CD4-positive, CD25-positive, alpha-beta regulatory T cell (primary cell): ENCODE results near the gene CD28. TPM values are rescaled to one million over a fixed set of nuclear protein-coding genes. Genes with fewer than 3 reads are reported as not detected.

Experiments used
- ATAC-seq, 2 donors: fragments of 150-1000 bp; cut with Tn5 transposase; one replicate each; pipeline ENCODE4 v1.10.0; 2021; ENCODE audit warnings: low read depth in 2 of 2, moderate number of reproducible peaks in 2 of 2, moderate library complexity in 1 of 2
- DNase-seq, 3 donors: peaks; one replicate each; pipeline versions ENCODE4 v3.0.0 to v3.0.0-alpha.2; 2012 to 2022; ENCODE audit warnings: mixed read lengths in 1 of 3
- H3K27ac ChIP-seq: one replicate; pipeline ENCODE4 v1.7.0; 2013; ENCODE audit warnings: mild to moderate bottlenecking, low read length; ENCODE audit not compliant: insufficient read depth, poor library complexity, severe bottlenecking
- H3K27me3 ChIP-seq: one replicate; pipeline ENCODE4 v1.7.0; 2013; ENCODE audit warnings: low read length; ENCODE audit not compliant: control insufficient read depth, insufficient read depth
- H3K36me3 ChIP-seq: one replicate; pipeline ENCODE4 v1.7.0; 2013; ENCODE audit warnings: mild to moderate bottlenecking, low read length, moderate library complexity; ENCODE audit not compliant: control insufficient read depth, insufficient read depth
- H3K4me1 ChIP-seq: 2 replicates; pipeline ENCODE4 v1.7.0; 2013; ENCODE audit warnings: mild to moderate bottlenecking, low read length; ENCODE audit not compliant: insufficient read depth, control insufficient read depth, poor library complexity, severe bottlenecking
- H3K4me3 ChIP-seq: one replicate; pipeline ENCODE4 v1.7.0; 2013; ENCODE audit warnings: low read depth, mild to moderate bottlenecking, low read length, moderate library complexity
- H3K9me3 ChIP-seq, 2 experiments: 1 replicate in 1 of 2; 2 replicates in 1 of 2; pipeline ENCODE4 v1.7.0; 2013; ENCODE audit warnings: low read length in 2 of 2, mild to moderate bottlenecking in 1 of 2, moderate library complexity in 1 of 2; ENCODE audit not compliant: control insufficient read depth in 2 of 2
- H3K27ac Mint-ChIP-seq, 3 donors: one replicate each; pipeline ENCODE4 v1.8.0; 2020 to 2022; ENCODE audit warnings: mild to moderate bottlenecking in 3 of 3, mixed read lengths in 3 of 3, moderate library complexity in 2 of 3
- H3K27me3 Mint-ChIP-seq: one replicate; pipeline ENCODE4 v1.8.0; 2022; ENCODE audit warnings: mild to moderate bottlenecking, mixed read lengths
- H3K36me3 Mint-ChIP-seq: one replicate; pipeline ENCODE4 v1.8.0; 2020; ENCODE audit warnings: mixed read lengths
- H3K4me1 Mint-ChIP-seq, 4 donors: one replicate each; pipeline ENCODE4 v1.8.0; 2020 to 2022; ENCODE audit warnings: mixed read lengths in 4 of 4, mild to moderate bottlenecking in 1 of 4
- H3K4me3 Mint-ChIP-seq, 4 donors: one replicate each; pipeline ENCODE4 v1.8.0; 2020 to 2022; ENCODE audit warnings: mild to moderate bottlenecking in 4 of 4, mixed read lengths in 4 of 4, moderate library complexity in 3 of 4
- H3K9me3 Mint-ChIP-seq, 7 donors: one replicate each; pipeline ENCODE4 v1.8.0; 2020 to 2022; ENCODE audit warnings: mixed read lengths in 7 of 7, mild to moderate bottlenecking in 3 of 7, moderate library complexity in 2 of 7
- polyA plus RNA-seq, 4 donors: library from polyadenylated mRNA; unstranded; fragments of 300-500 nt; fragmentation: Illumina TruSeq; gene quantifications; one replicate each; pipeline ENCODE4 v1.2.3, GENCODE V29; 2021
- total RNA-seq: library from RNA; stranded (reverse); gene quantifications from one replicate; pipeline ENCODE4 v1.2.3, GENCODE V29; 2022

CD28 gene
- total and polyA plus RNA-seq, 5 donors from 2014 or later = 92.6 to 235 (median 143) TPM

- no peaks in the 10 kb centered on the region for H3K36me3 Mint-ChIP-seq
- no peak overlapping the region for H3K4me3 Mint-ChIP-seq
- Histone ChIP-seq H3K27ac (no peak overlapping the region), H3K9me3 (no peaks in the 10 kb centered on the region), H3K4me1 (peaks cover 2% of the 10 kb centered on the region), H3K4me3 (no peak overlapping the region), H3K27me3 (no peaks in the 10 kb centered on the region), H3K36me3 (no peaks in the 10 kb centered on the region)
- H3K27me3 Mint-ChIP-seq = no peaks in the 10 kb centered on the region
- H3K9me3 Mint-ChIP-seq = peaks cover 0 to 1% (median 0%) of the 10 kb centered on the region in 7 donors
- peaks cover 0 to 10% (median 8%) of the 10 kb centered on the region in 4 donors for H3K4me1 Mint-ChIP-seq
- no peak overlapping the region for H3K27ac Mint-ChIP-seq
- ATAC-seq (no peak), DNase-seq (no peak)
Observed at GRCh38 chr2:203687165-203687564, 19.3 kb upstream of the CD28 start.

GRCh38 chr2:203688798-203689197 is 17.6 kb upstream of the CD28 start:
- ATAC-seq (no peak), DNase-seq (no peak)
- Histone ChIP-seq H3K27ac (no peak overlapping the region), H3K4me3 (no peak overlapping the region), H3K4me1 (no peaks in the 10 kb centered on the region), H3K36me3 (no peaks in the 10 kb centered on the region), H3K9me3 (no peaks in the 10 kb centered on the region), H3K27me3 (no peaks in the 10 kb centered on the region)
- Mint-ChIP-seq H3K27ac (peak overlapping the region in 1 of 3 donors; percentile 19), H3K9me3 (peaks cover 0 to 1% (median 0%) of the 10 kb centered on the region in 7 donors), H3K4me1 (peaks cover 8 to 14% (median 10%) of the 10 kb centered on the region in 4 donors), H3K4me3 (no peak overlapping the region), H3K27me3 (no peaks in the 10 kb centered on the region), H3K36me3 (no peaks in the 10 kb centered on the region)

- Histone ChIP-seq H3K27ac (no peak overlapping the region), H3K36me3 (no peaks in the 10 kb centered on the region), H3K4me3 (no peak overlapping the region), H3K4me1 (no peaks in the 10 kb centered on the region), H3K27me3 (no peaks in the 10 kb centered on the region), H3K9me3 (no peaks in the 10 kb centered on the region)
- ATAC-seq (no peak), DNase-seq (no peak)
- Mint-ChIP-seq H3K9me3 (peaks cover 0 to 1% (median 0%) of the 10 kb centered on the region in 7 donors), H3K27ac (peak overlapping the region in 1 of 3 donors; percentile 79), H3K4me1 (peaks cover 8 to 15% (median 11%) of the 10 kb centered on the region in 4 donors), H3K4me3 (no peak overlapping the region), H3K27me3 (no peaks in the 10 kb centered on the region), H3K36me3 (no peaks in the 10 kb centered on the region)
Observed at GRCh38 chr2:203689426-203690116, 16.9 kb upstream of the CD28 start.

GRCh38 chr2:203690117-203690431 is 16.4 kb upstream of the CD28 start:
- Mint-ChIP-seq H3K4me1 (peaks cover 8 to 17% (median 13%) of the 10 kb centered on the region in 4 donors), H3K27ac (peak overlapping the region in 1 of 3 donors; percentile 79), H3K27me3 (no peaks in the 10 kb centered on the region), H3K4me3 (no peak overlapping the region), H3K9me3 (peaks cover 0 to 1% (median 0%) of the 10 kb centered on the region in 7 donors), H3K36me3 (no peaks in the 10 kb centered on the region)
- Histone ChIP-seq H3K4me3 (no peak overlapping the region), H3K4me1 (no peaks in the 10 kb centered on the region), H3K27me3 (no peaks in the 10 kb centered on the region), H3K36me3 (no peaks in the 10 kb centered on the region), H3K27ac (no peak overlapping the region), H3K9me3 (no peaks in the 10 kb centered on the region)
- ATAC-seq (no peak), DNase-seq (no peak)

- Histone ChIP-seq H3K4me1 (no peaks in the 10 kb centered on the region), H3K4me3 (no peak overlapping the region), H3K36me3 (no peaks in the 10 kb centered on the region), H3K9me3 (no peaks in the 10 kb centered on the region), H3K27me3 (no peaks in the 10 kb centered on the region), H3K27ac (no peak overlapping the region)
- H3K27ac Mint-ChIP-seq = peak overlapping the region in 1 of 3 donors; percentile 79
- peaks cover 8 to 16% (median 13%) of the 10 kb centered on the region in 4 donors for H3K4me1 Mint-ChIP-seq
- no peaks in the 10 kb centered on the region for H3K36me3 Mint-ChIP-seq
- H3K4me3 Mint-ChIP-seq = no peak overlapping the region
- ATAC-seq = no peak
- H3K9me3 Mint-ChIP-seq = peaks cover 0 to 1% (median 0%) of the 10 kb centered on the region in 7 donors
- no peaks in the 10 kb centered on the region for H3K27me3 Mint-ChIP-seq
- no peak for DNase-seq
Observed at GRCh38 chr2:203690441-203691047, 15.9 kb upstream of the CD28 start.

- ATAC-seq = no peak
- Histone ChIP-seq H3K27me3 (no peaks in the 10 kb centered on the region), H3K9me3 (no peaks in the 10 kb centered on the region), H3K4me1 (no peaks in the 10 kb centered on the region), H3K27ac (no peak overlapping the region), H3K4me3 (no peak overlapping the region), H3K36me3 (no peaks in the 10 kb centered on the region)
- DNase-seq = no peak
- no peak overlapping the region for H3K4me3 Mint-ChIP-seq
- H3K9me3 Mint-ChIP-seq = peaks cover 0 to 1% (median 0%) of the 10 kb centered on the region in 7 donors
- H3K27me3 Mint-ChIP-seq = no peaks in the 10 kb centered on the region
- H3K4me1 Mint-ChIP-seq = peaks cover 8 to 16% (median 12%) of the 10 kb centered on the region in 4 donors
- peak overlapping the region in 2 of 3 donors; percentile 3 to 79 for H3K27ac Mint-ChIP-seq
- H3K36me3 Mint-ChIP-seq = no peaks in the 10 kb centered on the region
Observed at GRCh38 chr2:203691149-203691548, 15.3 kb upstream of the CD28 start.

- Histone ChIP-seq H3K27ac (no peak overlapping the region), H3K36me3 (no peaks in the 10 kb centered on the region), H3K4me1 (no peaks in the 10 kb centered on the region), H3K9me3 (no peaks in the 10 kb centered on the region), H3K4me3 (no peak overlapping the region), H3K27me3 (no peaks in the 10 kb centered on the region)
- ATAC-seq = no peak
- DNase-seq = no peak
- Mint-ChIP-seq H3K4me1 (peaks cover 15 to 18% (median 16%) of the 10 kb centered on the region in 4 donors), H3K36me3 (no peaks in the 10 kb centered on the region), H3K27me3 (no peaks in the 10 kb centered on the region), H3K27ac (peak overlapping the region in 1 of 3 donors; percentile 44), H3K9me3 (peaks cover 0 to 1% (median 0%) of the 10 kb centered on the region in 7 donors), H3K4me3 (no peak overlapping the region)
Observed at GRCh38 chr2:203692031-203692710, 14.3 kb upstream of the CD28 start.
